Ecto neural progenitor cell (in vitro differentiated cells): ENCODE data around the gene RABGGTA.
"Not testable (repeated sequence)": the region's sequence is repeated elsewhere in the genome, so short reads cannot be mapped to it uniquely, and the experiment has no call there.

ENCODE experiments used
- DNase-seq: peaks from one replicate; pipeline ENCODE4 v3.0.0-alpha.2; 2018; ENCODE audit warnings: low spot score

Gene RABGGTA

GRCh38 chr14:24240110-24240918 lies 31.1 kb downstream of the RABGGTA start:
- DNase-seq, result no peak

DNA sequence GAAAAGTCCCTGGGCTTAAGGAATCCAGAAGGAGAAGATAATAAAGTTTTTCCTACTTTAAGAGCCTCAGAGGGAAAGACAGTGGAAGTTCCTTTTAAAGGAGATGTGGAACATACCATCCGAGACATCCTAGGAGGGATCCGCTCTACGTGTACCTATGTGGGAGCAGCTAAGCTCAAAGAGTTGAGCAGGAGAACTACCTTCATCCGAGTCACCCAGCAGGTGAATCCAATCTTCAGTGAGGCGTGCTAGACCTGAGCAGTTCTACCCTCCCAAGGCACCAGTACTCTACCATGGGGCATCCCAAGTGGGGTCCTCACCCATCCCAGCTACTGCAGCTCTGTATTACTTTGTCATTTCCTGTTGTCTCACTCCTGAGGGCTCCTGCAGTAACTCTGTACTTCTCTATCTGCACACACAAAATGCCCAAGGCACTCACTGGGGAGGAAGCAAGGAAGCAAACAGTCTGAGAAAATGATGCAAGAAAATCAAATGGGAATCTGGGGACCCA lies 32.8 kb downstream of the RABGGTA start:
- DNase-seq, result no peak

DNA sequence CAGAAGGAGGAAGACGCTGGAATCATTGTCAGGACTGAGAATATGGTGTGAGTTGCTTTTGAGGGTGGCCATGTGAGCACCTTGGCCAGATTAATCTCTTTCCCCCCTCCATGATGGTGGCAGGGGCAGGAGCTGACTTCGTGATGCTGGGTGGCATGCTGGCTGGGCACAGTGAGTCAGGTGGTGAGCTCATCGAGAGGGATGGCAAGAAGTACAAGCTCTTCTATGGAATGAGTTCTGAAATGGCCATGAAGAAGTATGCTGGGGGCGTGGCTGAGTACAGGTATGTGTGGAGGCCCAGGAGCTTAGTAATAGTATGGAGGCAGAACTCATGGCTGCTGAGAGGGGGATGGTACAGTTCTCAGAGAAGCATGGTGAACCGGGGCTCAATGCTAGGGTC lies 33.3 kb downstream of the RABGGTA start:
- DNase-seq, result no peak

- no peak for DNase-seq
Measured at GRCh38 chr14:24237463-24237955, 33.9 kb downstream of the RABGGTA start.

DNA sequence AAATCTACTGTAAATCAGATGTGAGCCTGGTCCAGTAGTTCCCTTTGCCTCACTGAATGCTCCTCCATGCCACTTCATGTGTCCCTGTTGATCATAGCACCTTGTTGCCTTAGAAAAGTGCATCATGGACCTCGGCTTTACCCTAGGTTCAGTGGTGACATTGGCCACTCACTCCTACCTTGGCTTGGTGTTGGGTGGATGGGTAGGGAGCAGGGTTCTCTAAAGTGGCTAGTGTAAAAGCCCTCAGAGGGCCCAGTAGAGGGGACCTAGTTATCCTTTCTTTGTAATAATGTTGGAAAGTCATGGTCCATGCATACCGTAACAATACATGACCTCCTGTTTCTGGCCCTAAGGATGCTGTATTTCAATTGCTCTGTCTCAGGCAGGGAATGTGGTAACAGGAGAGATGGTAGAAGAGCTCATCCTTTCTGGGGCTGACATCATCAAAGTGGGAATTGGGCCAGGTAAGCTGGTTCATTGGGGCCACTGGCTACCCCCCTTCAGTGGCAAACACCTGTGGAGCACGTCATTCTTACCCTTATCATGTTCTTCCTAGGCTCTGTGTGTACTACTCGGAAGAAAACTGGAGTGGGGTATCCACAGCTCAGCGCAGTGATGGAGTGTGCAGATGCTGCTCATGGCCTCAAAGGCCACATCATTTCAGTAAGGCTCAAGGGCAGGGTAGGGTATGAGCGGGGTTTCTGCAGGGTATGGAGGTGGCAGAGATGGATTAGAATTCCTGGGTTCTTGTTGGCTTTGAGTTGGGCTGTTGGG lies 34.5 kb downstream of the RABGGTA start:
- no peak for DNase-seq

DNA sequence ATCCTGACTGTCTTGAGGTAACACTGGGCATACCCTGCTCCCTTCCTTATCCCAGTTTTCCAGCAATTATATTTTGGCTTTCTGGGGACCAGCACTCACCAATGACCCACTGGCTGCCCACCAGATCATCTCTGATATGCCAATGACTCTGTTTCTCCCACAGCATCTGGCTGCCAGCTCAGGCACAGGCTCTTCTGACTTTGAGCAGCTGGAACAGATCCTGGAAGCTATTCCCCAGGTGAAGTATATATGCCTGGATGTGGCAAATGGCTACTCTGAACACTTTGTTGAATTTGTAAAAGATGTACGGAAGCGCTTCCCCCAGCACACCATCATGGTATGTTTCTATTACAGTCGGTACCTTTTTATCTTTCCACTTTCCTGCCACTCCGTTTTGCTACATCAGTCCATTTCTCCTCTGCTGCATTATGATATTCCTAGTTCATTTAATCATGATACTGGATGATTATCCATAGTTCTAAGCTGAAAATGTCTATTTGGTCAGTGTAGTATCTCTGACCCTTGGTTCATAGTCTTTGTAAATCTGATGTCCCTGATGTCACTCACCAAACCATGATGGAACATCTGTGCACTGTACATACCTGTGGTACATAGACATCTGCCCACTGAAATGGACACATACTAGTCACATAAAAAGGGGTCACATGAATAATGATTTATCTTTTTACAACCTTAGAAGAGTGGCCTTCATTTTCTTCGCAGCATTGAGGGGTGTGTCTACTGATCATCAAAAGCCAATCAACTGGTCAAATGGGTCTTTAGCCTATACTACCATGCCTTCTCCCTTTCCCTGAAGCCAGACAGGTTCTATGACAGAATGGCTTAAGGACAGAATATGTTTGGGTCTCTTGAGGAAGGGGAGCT lies 35.4 kb downstream of the RABGGTA start:
- DNase-seq, result no peak

DNA sequence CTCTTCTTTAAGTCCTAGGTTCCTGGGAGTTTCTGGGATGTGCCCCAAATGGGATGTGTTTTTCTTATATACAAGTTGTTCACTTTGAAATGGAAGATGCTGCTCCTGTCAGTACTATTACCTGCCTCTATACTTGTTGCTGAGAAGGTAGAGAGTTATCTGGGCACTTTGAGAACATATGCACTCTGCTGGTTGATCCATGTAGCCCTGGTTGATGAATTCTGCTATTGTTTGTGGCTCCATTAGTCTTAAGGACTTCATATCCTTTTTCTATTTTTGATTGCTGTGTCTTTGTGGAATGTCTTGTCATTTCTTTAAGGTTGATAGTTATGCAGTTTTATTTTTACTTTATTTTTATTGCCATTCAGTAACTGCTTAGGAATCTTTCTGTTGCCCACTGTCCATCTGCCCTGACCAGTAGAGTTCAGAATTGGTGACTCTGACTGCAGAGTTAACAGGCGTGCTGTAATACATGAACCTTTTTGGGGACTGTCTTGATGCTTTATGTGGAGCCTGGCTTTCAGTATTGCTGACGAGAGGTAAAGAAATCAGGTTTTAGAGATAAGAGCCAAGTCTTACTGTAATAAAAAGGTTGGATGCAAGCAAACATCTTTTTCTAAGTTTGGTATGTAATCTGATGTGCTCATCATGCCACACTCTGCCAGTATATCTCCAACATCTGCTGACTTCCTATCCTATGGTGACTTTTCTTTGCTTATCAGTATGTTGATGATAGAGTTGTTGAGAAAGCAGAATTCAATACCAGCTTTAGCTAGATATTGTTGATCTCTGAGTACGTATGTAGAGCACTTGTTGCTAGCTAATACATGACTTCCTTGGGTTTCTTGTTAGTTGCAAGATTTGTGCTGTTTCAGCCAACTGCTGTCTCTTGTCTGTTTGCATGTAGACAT lies 37.0 kb downstream of the RABGGTA start:
- DNase-seq, result no peak

DNA sequence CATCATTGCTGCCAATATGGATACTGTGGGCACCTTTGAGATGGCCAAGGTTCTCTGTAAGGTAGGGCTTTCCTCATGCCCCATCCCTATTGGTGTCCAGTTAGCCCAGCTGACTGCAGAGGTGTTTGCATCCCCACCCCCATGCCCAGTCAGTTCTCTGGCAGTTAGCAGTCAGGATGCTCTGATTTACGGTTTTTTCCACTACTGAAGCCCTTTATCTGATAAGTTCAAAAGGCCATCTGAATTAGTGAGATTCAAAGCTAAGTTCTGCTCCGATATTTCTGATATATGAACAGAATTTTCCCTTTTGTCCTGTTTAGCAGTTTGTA lies 37.9 kb downstream of the RABGGTA start:
- DNase-seq, result no peak

DNA sequence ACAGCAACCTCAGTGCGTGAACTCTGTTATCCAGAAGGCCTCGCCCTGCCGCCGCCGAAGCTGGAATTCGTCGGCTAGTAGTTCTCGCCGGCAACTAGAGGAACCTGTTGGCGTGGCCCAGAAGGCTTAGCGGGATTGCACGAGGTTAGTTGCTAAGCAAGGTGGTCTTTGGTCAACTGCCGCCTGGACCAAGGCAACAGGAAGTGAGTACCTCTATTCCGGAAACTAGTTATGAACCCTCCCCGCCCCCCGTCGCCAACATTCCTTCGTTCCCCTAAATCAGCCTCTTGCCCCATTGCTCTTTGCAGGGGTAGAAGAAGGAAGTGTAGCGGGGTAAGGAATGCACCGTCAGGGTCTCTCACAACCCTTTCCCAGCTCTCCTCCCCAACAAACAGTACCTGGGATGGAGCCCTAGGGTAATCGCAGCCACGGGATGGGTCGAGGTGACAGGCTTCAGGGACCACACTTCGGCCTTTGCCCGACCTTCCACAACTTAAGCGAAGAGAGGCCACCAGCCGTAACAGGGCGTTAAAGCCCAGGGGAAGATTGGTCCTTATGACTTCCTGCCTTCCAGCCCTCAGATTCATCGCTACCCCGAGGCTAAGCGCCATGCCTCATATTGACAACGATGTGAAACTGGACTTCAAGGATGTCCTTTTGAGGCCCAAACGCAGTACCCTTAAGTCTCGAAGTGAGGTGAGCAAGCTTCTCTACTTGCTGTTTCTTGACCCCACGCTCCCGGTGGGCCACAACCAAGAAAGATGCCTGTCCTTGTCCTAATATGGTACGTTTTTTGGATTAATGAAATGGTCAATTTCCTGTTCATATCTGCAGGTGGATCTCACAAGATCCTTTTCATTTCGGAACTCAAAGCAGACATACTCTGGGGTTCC lies 38.5 kb downstream of the RABGGTA start, which contains the start of gene GMPR2:
GMPR2 (plus strand) TSS at position 285 of the 893 bp plus-strand sequence; CDS start at position 610, 325 bp downstream.
- no peak for DNase-seq

DNA sequence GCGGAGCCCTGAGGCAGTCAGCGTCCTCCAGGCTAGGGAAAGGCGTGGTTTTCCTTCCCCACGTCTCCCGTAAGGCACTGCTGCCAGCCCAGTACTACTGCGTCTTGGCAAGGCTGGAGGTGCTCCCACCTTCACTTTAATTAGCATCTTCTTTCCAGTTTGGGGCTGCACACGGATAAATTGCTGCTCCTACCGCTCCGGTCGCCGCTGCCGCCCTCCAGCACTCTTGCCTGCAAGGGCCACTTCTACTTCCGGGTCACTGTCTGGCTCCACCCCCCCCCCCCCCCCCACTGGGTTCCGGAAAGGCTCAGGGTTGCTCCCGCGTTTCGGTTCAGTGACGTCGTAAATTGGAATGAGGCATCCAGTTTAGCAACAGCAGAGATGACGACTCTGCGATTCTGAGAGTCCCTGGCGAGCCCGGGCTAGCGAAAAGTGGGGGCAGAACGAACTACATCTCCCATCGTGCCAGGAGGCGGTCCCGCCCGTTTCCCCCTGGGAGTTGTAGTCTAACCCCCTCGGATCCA lies 39.2 kb downstream of the RABGGTA start, which contains the start of gene NEDD8:
NEDD8 (minus strand) TSS at position 247 of the 524 bp plus-strand sequence; CDS start at position 147, 100 bp downstream.
- peak; percentile 91 for DNase-seq

DNA sequence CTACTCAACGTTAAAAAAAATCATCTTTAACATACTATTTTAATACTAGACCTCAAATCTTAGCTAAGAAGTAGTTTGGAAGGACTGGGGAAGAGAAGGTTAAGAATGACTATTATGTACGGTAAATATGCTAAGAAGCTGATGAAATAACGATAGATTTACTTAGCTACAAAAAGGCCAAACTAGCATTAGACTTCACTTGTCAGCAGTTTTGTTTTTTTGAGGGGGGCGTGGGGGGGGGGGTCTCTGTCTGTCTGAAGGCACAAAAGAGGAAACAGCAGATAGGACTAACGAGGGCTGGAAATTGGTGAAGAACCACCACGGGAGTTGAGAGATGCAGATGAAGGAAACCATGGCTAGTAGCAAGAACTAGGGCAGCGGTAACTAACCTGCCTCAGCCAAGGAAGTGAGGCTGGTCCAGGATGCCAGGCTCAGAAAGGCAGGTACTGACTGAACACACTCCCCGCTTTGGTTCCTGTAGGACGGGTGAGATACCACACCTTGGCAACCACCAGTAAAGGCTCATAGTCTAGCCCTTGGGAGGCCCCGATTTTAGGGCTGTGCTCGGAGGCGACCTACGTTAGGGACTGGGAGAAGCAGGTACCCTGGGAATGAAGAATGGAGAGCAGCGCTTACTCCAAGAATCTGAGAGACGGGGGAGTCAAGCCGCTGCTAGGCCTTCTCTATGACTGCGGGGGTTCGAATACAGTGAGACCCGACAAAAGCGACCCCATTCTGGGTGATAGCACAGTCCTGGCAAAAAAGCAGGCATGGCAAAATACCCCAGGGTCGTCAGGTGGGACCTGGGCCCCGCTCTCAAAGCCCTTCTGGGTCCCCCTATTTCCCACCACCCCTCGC lies 39.9 kb downstream of the RABGGTA start:
- DNase-seq, result no peak

DNA sequence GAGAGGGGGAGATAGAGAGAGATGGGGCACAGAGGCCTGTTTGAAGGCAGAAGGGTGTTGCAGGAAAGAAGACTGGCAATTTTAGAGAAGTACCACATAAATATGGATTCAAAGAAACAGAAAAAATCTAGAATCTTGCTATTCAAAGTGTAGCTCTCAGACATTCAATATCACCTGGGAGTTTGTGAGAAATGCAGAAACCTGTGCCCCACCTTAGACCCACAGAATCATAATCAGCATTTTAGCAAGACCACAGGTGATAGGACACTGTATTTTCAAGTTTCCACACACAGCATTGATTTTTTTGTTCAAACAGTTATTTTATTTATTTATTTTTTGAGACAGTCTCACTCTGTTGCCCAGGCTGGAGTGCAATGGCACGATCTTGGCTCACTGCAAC lies 42.5 kb downstream of the RABGGTA start:
- no peak for DNase-seq

- no peak for DNase-seq
Measured at GRCh38 chr14:24226473-24226872, 44.9 kb downstream of the RABGGTA start.

DNA sequence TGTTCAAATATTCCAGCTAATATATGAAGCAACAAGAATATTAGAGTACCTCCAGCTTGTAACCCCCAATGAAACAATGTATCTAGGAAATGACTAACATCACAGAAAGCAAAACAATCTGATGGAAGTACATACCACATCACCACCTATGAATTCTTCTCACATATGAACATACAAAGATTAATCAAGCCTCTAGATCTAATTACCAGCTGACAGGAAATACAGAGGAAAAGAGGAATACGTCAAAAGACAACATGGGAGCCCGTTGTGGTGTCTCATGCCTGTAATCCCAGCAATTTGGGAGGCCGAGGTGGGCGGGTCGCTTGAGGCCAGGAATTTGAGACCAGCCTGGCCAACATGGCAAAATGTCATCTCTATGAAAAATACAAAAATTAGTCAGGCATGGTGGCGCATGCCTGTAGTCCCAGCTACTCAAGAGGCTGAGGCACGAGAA lies 46.8 kb downstream of the RABGGTA start:
- no peak for DNase-seq

GRCh38 chr14:24222987-24223386 lies 48.4 kb downstream of the RABGGTA start:
- DNase-seq, result not testable (repeated sequence)

GRCh38 chr14:24219521-24219920 lies 51.9 kb downstream of the RABGGTA start:
- no peak for DNase-seq

DNA sequence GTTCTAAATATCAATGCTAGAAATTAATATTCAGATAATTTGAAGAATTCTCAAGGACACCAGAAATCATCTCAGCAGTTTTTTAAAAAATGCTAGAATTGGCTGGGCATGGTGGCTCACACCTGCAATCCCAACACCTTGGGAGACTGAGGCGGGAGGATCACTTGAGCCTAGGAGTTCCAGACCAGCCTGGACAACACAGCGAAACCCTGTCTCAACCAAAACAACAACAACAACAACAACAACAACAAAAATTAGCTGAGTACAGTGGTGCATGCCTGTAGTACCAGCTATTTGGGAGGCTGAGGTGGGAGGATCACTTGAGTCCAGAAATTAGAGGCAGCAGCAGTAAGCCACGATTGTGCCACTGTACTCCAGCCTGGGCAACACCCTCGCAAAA lies 52.3 kb downstream of the RABGGTA start:
- DNase-seq, result no peak

DNA sequence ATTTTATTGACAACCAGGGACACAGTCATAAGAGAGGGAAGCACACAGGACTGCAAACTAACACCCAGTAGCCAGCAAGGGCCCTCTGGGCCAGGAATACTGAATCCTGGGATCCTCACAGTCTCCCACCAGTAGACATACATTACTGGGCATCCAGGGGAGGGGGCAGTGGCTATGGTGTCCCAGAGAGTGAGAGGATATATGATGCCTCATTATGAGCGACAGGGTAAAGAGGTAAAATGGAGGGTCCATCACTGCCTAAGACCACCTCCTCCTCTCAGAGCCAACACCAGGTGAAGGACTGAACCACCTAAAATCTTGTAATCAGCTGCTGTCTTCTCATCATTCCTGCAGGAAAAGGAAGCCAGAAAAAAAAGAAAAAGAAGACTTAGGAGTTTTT lies 54.5 kb downstream of the RABGGTA start:
- DNase-seq, result not testable (repeated sequence)
